Loucy (cell line): Measurements from ENCODE around the gene SMC4.

Source experiments
- H2AFZ ChIP-seq: fragments of 200-600 bp; sonication (generic); 2 replicates; pipeline ENCODE4 v1.6.0; 2016; ENCODE audit warnings: antibody characterized with exemption, mild to moderate bottlenecking, low read length, moderate library complexity
- H3F3A ChIP-seq: fragments of 200-600 bp; 2 replicates; pipeline ENCODE4 v1.6.0; 2016; ENCODE audit warnings: antibody characterized with exemption, low read depth, mild to moderate bottlenecking
- H3K27me3 ChIP-seq: fragments of 200-600 bp; sonication (generic); 2 replicates; pipeline ENCODE4 v1.6.1; 2014; ENCODE audit warnings: low read length, mild to moderate bottlenecking; ENCODE audit not compliant: insufficient read depth, poor library complexity, severe bottlenecking
- H3K36me3 ChIP-seq: fragments of 200-600 bp; sonication (generic); 2 replicates; pipeline ENCODE4 v1.6.1; 2016; ENCODE audit warnings: low read length; ENCODE audit not compliant: insufficient read depth
- H3K4me1 ChIP-seq: fragments of 200-600 bp; sonication (generic); 2 replicates; pipeline ENCODE4 v1.5.1; 2014; ENCODE audit warnings: low read length, mild to moderate bottlenecking; ENCODE audit not compliant: insufficient read depth, poor library complexity, severe bottlenecking
- H3K4me2 ChIP-seq: fragments of 200-600 bp; sonication (generic); 2 replicates; pipeline ENCODE4 v1.6.0; 2014; ENCODE audit warnings: antibody characterized with exemption, low read length, low read depth, mild to moderate bottlenecking; ENCODE audit not compliant: poor library complexity, severe bottlenecking
- H3K4me3 ChIP-seq: fragments of 200-600 bp; sonication (generic); 2 replicates; pipeline ENCODE4 v1.5.1; 2014; ENCODE audit warnings: low read length, mild to moderate bottlenecking, mixed read lengths; ENCODE audit not compliant: poor library complexity, severe bottlenecking
- H3K79me2 ChIP-seq: fragments of 200-600 bp; sonication (generic); 2 replicates; pipeline ENCODE4 v1.6.1; 2014; ENCODE audit warnings: low read length; ENCODE audit not compliant: insufficient read depth
- H3K9ac ChIP-seq: fragments of 200-600 bp; sonication (generic); 2 replicates; pipeline ENCODE4 v1.6.0; 2014; ENCODE audit warnings: mild to moderate bottlenecking, low read depth, low read length, moderate library complexity; ENCODE audit not compliant: poor library complexity, severe bottlenecking
- H3K9me2 ChIP-seq: fragments of 200-600 bp; sonication (generic); replicated peaks from 2 replicates; pipeline ENCODE4 v1.6.1; 2016; ENCODE audit warnings: low read depth, low read length, mixed read lengths
- H3K9me3 ChIP-seq: fragments of 200-600 bp; sonication (generic); 2 replicates; pipeline ENCODE4 v1.6.1; 2014; ENCODE audit warnings: mild to moderate bottlenecking, antibody characterized with exemption, low read length, low read depth; ENCODE audit not compliant: insufficient read depth
- H4K20me1 ChIP-seq: fragments of 200-600 bp; sonication (generic); 2 replicates; pipeline ENCODE4 v1.6.0; 2014; ENCODE audit warnings: antibody characterized with exemption, low read length, mild to moderate bottlenecking; ENCODE audit not compliant: insufficient read depth, poor library complexity, severe bottlenecking
- EZH2phosphoT487 ChIP-seq: fragments of 200-600 bp; IDR thresholded peaks from 2 replicates; pipeline ENCODE4 v1.6.1; 2018; ENCODE audit warnings: antibody characterized with exemption, mild to moderate bottlenecking, moderate library complexity, borderline replicate concordance
- TF ChIP-seq, protein P1 (sequence below): fragments of 200-600 bp; sonication (generic); conservative IDR thresholded peaks from 2 replicates; pipeline ENCODE4 v1.5.1; 2014; ENCODE audit warnings: mild to moderate bottlenecking, antibody characterized with exemption, low read length

The SMC4 gene

GRCh38 chr3:160473221-160473620, 73.8 kb downstream of the SMC4 start:
- no peak for TF ChIP-seq EZH2phosphoT487
- TF ChIP-seq, protein P1, sequence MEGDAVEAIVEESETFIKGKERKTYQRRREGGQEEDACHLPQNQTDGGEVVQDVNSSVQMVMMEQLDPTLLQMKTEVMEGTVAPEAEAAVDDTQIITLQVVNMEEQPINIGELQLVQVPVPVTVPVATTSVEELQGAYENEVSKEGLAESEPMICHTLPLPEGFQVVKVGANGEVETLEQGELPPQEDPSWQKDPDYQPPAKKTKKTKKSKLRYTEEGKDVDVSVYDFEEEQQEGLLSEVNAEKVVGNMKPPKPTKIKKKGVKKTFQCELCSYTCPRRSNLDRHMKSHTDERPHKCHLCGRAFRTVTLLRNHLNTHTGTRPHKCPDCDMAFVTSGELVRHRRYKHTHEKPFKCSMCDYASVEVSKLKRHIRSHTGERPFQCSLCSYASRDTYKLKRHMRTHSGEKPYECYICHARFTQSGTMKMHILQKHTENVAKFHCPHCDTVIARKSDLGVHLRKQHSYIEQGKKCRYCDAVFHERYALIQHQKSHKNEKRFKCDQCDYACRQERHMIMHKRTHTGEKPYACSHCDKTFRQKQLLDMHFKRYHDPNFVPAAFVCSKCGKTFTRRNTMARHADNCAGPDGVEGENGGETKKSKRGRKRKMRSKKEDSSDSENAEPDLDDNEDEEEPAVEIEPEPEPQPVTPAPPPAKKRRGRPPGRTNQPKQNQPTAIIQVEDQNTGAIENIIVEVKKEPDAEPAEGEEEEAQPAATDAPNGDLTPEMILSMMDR, result no peak
- Histone ChIP-seq H2AFZ (no peak overlapping the region), H3K4me1 (no peaks in the 10 kb centered on the region), H3K4me3 (no peak overlapping the region), H3K9me3 (peaks cover 5% of the 10 kb centered on the region; the same call in 1 of the 2 replicates), H3K9ac (no peak overlapping the region), H4K20me1 (no peaks in the 10 kb centered on the region), H3F3A (no peaks in the 10 kb centered on the region), H3K36me3 (no peaks in the 10 kb centered on the region), H3K9me2 (no peaks in the 10 kb centered on the region), H3K27me3 (no peaks in the 10 kb centered on the region), H3K79me2 (no peaks in the 10 kb centered on the region), H3K4me2 (no peak overlapping the region)

DNA sequence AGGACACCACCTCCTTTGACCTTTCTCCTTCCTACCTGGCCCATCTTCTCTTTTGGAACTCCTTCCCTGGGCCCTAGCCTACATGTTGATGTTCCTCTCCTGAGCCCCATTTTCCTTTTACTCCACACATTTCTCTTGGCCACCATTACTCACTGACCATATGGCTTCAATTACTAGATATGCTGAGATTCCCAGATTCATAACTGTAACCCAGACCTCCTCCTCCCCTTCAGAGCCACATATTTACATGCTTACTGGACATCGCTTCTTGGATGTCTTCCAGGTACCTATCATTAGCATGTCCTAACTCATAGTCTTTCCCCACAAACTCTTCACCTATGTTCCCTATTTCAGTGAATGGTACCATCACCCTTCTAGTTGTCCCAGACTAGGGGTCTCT, 74.5 kb downstream of the SMC4 start:
- no peaks in the 10 kb centered on the region for H3K4me1 ChIP-seq
- H3K79me2 ChIP-seq, result no peaks in the 10 kb centered on the region
- H4K20me1 ChIP-seq, result no peaks in the 10 kb centered on the region
- no peak for TF ChIP-seq EZH2phosphoT487
- TF ChIP-seq, protein P1, result no peak
- peaks cover 5% of the 10 kb centered on the region; the same call in 1 of the 2 replicates for H3K9me3 ChIP-seq
- H3K9ac ChIP-seq, result no peak overlapping the region
- H3K36me3 ChIP-seq, result no peaks in the 10 kb centered on the region
- no peaks in the 10 kb centered on the region for H3K27me3 ChIP-seq
- H3K4me2 ChIP-seq, result no peak overlapping the region
- H3K9me2 ChIP-seq, result no peaks in the 10 kb centered on the region
- no peaks in the 10 kb centered on the region for H3F3A ChIP-seq
- no peak overlapping the region for H3K4me3 ChIP-seq
- H2AFZ ChIP-seq, result no peak overlapping the region

- no peaks in the 10 kb centered on the region for H4K20me1 ChIP-seq
- no peak overlapping the region for H3K9ac ChIP-seq
- no peaks in the 10 kb centered on the region for H3K36me3 ChIP-seq
- peaks cover 5% of the 10 kb centered on the region; the same call in 1 of the 2 replicates for H3K9me3 ChIP-seq
- no peaks in the 10 kb centered on the region for H3F3A ChIP-seq
- no peaks in the 10 kb centered on the region for H3K27me3 ChIP-seq
- TF ChIP-seq, protein P1, result no peak
- TF ChIP-seq EZH2phosphoT487, result no peak
- H3K4me1 ChIP-seq, result no peaks in the 10 kb centered on the region
- H3K4me3 ChIP-seq, result no peak overlapping the region
- no peak overlapping the region for H2AFZ ChIP-seq
- H3K79me2 ChIP-seq, result no peaks in the 10 kb centered on the region
- no peaks in the 10 kb centered on the region for H3K9me2 ChIP-seq
- no peak overlapping the region for H3K4me2 ChIP-seq
Observed at GRCh38 chr3:160474416-160474838, 75.0 kb downstream of the SMC4 start.
